Stimulated activated CD8-positive, alpha-beta memory T cell treated with anti-CD3 and anti-CD28 coated beads, Interleukin-15, amount 100 ng/mL, for 1 hour (primary cell): ENCODE measurements around the gene TIRAP.
"Not testable (repeated sequence)": the region's sequence is repeated elsewhere in the genome, so short reads cannot be mapped to it uniquely, and the experiment has no call there.

Source experiments
- DNase-seq: peaks from one replicate; pipeline ENCODE4 v3.0.0-alpha.2; 2020; ENCODE audit warnings: low read depth

Gene TIRAP

DNA sequence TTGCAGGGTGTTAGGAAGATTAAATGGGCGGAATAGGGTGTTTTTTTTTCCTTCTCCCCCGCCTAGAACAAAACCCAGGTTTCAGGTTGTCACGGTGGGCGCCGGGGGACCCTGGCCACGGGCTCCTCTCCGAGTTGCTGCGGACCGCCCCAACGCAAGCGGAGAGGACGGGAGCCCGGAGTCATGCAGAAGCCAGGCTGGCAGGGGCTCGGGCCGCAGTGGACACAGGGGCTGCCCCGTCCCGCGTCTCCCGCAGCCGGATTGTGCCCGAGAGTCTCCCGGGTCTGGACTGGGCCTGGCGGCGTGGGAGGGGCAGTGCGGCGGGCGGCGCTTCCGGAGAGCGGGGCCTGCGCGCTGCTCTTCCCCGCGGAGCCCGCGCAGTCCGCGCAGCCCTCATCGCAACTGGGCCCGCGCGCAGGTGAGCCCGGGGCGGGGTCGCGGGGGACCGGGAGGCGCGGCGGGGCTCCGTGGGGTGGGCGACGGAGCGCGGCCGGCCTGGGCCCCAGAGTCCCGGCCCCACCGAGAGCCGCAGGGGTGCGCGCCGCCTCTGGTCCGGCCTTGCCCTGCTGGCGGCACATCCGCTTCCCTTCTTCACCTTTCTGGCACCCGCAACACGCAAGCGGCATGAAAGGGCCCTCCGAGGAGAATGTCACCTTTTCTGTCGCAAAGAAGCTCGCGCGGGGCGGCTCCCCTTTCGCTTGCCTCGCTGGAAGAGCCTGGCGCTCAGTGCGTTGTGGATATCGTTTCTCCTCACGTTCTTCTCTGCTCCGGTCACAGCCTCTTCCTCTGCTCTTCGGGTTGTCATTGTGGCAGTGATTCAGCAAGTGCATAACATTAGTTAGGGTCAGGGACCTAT is at the start of gene TIRAP:
TSS of gene TIRAP (plus strand) at position 358 of the 856 bp plus-strand sequence. CDS start 7,802 bp downstream, outside the sequence.
- no peak for DNase-seq

DNA sequence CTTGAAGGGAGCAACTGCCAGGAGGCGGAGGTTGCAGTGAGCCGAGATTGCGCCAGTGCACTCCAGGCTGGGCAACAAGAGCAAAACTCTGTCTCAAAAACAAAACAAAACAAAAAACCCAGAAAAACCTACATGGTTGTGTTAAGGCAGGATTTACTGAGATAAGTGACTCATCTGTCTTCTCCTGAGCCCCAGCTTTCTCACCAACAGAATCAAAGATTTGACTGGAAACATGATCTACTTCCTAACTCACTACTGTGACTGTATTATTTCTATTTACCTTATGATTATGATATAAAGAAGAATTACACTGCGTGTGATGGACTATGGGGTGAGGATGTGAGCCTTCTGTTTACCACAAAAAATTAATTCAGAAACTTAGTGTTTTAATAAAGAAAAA is 49.5 kb upstream of the TIRAP start:
- no peak for DNase-seq

- no peak for DNase-seq
Measured at GRCh38 chr11:126246636-126247035, 36.3 kb upstream of the TIRAP start.

GRCh38 chr11:126253265-126253664 is 29.6 kb upstream of the TIRAP start:
- DNase-seq, result no peak

GRCh38 chr11:126254819-126255218 is 28.1 kb upstream of the TIRAP start:
- no peak for DNase-seq

DNA sequence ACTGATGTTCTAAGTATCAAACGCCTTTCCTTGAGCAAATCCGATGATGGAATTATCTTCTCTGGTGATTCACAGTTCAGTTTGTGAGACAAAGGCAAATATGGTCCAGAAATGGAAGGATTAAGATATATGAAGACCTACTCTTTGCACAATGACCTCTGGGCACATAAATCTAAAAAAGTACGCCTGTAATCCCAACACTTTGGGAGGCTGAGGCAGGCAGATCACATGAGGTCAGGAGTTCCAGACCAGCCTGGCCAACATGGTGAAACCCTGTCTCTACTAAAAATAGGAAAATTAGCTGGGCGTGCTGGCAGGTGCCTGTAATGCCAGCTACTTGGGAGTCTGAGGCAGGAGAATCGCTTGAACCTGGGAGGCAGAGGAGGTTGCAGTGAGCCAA is 27.4 kb upstream of the TIRAP start:
- DNase-seq, result not testable (repeated sequence)

DNA sequence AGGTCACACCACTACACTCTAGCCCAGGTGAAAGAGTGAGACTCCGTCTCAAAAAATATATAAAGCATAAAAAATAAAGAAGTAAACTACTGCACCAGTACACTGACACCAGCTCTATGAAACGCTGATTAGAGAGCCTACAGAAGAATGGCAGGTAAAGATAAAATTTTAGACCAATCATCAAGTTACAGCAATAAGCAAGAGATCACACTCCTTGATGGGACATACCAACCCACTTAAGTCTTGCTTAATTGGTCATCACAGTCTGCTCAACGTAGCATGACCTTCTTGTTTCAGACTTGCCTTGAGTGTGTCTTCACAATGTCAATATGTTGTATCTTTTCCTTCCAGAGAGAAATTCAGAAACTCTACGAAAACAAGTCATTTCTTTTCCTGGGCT is 26.7 kb upstream of the TIRAP start:
- DNase-seq, result no peak

- DNase-seq, result no peak
Measured at GRCh38 chr11:126257144-126257543, 25.7 kb upstream of the TIRAP start.

GRCh38 chr11:126257764-126258163 is 25.1 kb upstream of the TIRAP start:
- DNase-seq, result no peak

DNA sequence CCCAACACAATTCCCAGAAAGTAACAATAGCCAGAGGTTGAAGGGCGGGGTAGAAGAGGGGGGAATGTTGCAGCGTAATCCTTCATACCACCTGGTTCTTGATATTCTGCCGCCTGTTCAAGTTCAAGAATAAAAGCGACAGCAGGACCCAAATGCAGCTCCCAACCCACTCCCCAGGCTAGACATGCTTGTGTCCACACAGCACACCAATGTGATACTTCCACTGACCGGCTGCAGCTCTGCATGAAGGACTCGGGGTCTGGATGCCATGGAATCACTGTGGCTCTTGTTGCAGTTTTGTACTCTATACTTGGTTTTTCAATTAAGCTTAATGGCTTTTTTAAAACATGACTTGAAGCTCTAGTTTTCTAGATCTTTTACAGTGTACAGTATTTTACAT is 20.7 kb upstream of the TIRAP start:
- DNase-seq, result no peak

DNA sequence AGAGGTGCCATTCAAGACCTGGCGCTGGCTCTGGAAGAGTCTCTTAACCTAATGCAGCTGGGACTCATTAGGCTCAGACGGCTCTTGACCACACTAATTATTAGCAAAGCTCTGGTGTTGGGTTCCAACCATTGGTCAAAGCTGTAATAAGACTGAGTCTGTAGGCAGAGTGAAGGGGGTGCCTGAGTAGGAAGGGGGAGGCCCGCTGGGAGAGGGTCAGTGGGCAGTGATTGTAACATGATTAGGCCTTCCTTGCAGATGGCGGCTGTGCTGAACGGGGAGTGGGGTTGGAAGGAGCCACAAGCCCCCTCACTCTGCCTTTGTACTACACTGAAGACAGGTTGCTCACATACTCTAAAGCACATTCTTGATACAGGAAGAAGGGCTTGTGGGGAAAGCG is 19.4 kb upstream of the TIRAP start:
- no peak for DNase-seq

GRCh38 chr11:126265811-126266210 is 17.1 kb upstream of the TIRAP start:
- no peak for DNase-seq

GRCh38 chr11:126267650-126268049 is 15.2 kb upstream of the TIRAP start:
- DNase-seq, result no peak

DNA sequence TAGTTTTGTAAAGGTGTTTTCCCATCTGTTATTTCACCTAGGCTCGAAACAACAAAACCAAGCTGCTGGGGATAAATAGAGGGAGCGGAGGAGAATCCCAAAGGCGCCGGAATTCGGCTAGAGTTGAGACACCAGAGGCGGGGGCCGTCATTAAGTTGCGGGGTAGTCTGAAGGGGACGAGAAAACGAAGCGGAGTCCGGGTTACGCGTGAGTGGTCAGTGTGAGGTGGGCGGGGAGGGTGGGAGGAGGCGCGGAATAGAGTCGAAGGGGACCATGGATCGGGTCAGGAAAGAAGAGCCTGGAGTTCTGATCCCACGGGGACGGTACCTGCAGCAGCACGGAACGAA is 14.6 kb upstream of the TIRAP start:
- DNase-seq, result no peak

DNA sequence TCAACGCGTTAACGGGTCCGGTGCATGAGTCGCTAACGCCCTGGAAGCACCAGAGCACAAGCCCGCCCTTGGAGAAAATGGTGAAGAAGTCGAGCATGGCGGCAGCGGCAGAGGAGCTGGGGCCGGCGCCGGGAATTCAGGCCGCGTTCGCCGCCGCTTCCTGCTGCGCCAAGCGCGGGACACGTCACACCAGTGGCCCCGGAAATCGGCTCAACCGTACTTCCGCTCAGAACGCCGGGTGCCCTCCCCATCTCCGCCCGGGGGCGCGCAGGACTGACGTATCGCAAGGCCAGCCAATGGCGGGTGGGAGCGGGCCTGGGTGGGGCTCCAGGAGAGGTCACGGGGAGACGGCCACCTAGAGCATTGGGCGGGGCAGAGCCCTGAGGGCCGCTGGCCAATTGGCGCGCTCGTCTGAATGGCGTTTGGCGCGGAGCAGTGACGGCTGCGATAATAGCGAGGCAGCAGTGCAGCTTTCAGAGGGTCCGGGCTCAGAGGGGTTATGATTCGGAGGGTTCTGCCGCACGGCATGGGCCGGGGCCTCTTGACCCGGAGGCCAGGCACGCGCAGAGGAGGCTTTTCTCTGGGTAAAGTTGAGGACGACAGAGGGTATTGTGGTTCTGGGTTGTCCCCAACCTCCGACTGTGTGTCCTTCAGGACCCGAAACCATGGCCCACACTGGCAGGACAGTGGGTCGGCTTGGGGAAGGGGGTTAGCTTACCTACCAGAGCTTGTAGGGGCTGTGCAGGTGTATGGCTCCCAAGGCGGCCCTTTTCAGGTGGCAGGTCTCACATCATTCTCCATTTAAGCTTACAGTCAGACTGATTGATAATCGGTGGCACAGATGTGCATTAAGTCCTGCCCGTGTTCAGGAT is 13.9 kb upstream of the TIRAP start, which contains the start of the genes FOXRED1 and SRPRA:
TSS of gene FOXRED1 (plus strand) at position 447 of the 872 bp plus-strand sequence. CDS start at position 500, 53 bp downstream.
TSS of gene SRPRA (minus strand) at position 188 of the 872 bp plus-strand sequence. CDS start at position 97, 91 bp downstream.
- peak; percentile 99 for DNase-seq

- DNase-seq, result no peak
Measured at GRCh38 chr11:126277322-126277721, 5.6 kb upstream of the TIRAP start.

DNA sequence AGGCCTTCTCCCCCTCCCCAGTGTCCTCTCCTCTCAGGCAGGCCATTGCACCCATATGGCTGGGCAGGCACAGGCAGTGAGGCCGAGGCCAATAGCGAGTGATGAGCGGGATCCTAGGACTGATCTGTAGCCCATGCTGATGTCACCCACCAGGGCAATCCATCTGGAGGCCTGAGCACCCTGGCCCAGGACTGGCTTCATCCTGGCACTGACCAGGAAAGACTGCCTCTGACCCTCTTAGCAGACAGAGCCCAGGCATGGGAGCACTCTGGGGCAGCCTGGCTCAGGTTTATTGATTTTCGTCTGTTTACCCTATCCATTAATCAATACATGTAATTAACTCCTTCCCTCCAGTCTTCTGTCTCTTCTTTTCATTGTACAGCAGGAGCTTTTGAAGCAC is 5.1 kb upstream of the TIRAP start:
- no peak for DNase-seq

DNA sequence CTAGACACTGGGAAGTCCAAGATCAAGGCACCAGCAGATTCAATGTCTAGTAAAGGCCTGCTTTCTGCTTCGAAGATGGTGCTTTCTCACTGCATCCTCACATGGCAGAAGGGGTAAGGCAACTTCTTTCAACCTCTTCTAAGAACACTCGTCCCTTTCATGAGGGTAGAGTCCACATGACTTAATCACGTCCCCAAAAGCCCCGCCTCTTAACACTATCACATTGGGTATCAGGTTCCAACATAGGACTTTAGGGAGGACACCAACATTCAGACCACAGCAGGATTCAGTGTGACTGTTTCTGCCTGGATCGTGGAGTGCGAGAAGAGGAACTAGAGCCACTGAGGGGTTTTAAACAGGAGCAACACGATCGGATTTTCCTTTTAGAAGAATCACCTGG is 3.7 kb upstream of the TIRAP start:
- DNase-seq, result no peak

GRCh38 chr11:126280595-126280994 is 2.3 kb upstream of the TIRAP start:
- DNase-seq, result no peak

- no peak for DNase-seq
Measured at GRCh38 chr11:126281245-126281644, 1.6 kb upstream of the TIRAP start.

DNA sequence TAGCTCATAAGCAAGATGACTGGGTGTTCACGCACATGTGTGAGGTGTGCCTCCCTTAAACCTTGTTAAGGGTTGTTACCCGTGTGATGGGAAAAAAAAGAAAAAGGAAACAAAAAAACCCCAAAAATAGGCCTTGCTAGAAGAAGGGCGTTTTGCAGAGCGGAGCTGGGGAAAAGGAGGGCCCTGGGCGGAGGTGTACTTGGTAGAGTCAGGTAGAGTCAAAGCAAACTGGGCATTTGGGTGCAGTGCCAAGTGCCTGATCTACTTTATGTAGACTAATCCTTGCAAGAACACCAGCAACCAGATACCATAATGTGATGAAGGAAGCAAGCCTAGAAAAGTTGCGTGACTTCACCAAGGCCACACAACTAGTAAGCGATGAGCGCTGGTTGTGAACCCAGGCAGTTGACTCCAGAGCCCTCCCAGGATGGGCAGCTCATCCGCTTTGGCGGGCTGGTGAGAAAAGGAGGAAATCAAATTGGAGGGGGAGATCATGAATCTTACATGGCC is 1.2 kb upstream of the TIRAP start:
- no peak for DNase-seq

- DNase-seq, result no peak
Measured at GRCh38 chr11:126282361-126282735, 545 bp upstream of the TIRAP start.

DNA sequence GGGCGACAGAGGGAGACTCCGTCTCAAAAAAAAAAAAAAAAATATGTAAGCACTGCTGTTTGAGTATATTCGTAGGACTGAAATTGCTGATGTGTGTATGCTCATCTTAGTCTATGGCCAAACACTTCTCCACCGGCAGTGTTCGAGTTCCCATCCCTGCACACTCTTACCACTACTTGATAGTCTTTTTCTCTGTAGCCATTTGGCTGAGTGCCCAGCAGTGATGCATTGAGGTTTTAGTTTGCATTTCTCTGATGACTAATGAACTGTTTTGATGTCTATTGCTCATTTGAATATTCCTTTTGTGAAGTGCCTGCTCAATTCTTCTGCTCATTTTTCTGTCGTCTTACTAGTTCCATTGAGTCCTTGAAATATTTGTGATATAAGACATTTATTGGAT is 1.9 kb downstream of the TIRAP start:
- peak; percentile 75 for DNase-seq
